Calu3 (cell line): ENCODE results near the gene PPP2R5D. TPM values are rescaled to one million over a fixed set of nuclear protein-coding genes. Genes with fewer than 3 reads are reported as not detected.
A peak's percentile ranks its signal among the peaks of the same experiment; 100 is the strongest.

Experiments used
- BruUV-seq: library from RNA; stranded (reverse); fragments of 400-500 nt; replicated peaks from 2 replicates; lab custom pipeline; 2021; lab: Mats Ljungman, UMichigan
- CTCF ChIA-PET: fragments of 300-600 bp; sonication (Branson Sonifier 250); formaldehyde crosslinking; loops from one replicate; lab custom pipeline; 2022; ENCODE audit warnings: antibody characterized with exemption; lab: Charles Lee
- DNase-seq: peaks from one replicate; pipeline ENCODE4 v3.0.0; 2022
- H3K27ac Mint-ChIP-seq: one replicate; pipeline ENCODE4 v1.8.0; 2022; ENCODE audit warnings: mixed read lengths; ENCODE audit not compliant: unreplicated experiment
- H3K27me3 Mint-ChIP-seq: one replicate; pipeline ENCODE4 v1.8.0; 2022; ENCODE audit warnings: mixed read lengths; ENCODE audit not compliant: unreplicated experiment
- H3K36me3 Mint-ChIP-seq: one replicate; pipeline ENCODE4 v1.8.0; 2022; ENCODE audit warnings: mild to moderate bottlenecking, moderate library complexity, mixed read lengths; ENCODE audit not compliant: insufficient read depth, unreplicated experiment
- H3K4me1 Mint-ChIP-seq: one replicate; pipeline ENCODE4 v1.8.0; 2022; ENCODE audit warnings: mild to moderate bottlenecking, low read depth, mixed read lengths; ENCODE audit not compliant: unreplicated experiment
- H3K4me3 Mint-ChIP-seq: one replicate; pipeline ENCODE4 v1.8.0; 2022; ENCODE audit warnings: mild to moderate bottlenecking, low read depth, moderate library complexity, mixed read lengths; ENCODE audit not compliant: unreplicated experiment
- H3K9me3 Mint-ChIP-seq: one replicate; pipeline ENCODE4 v1.8.0; 2022; ENCODE audit warnings: low read depth, mixed read lengths; ENCODE audit not compliant: unreplicated experiment
- CTCF ChIP-seq: fragments of 200-600 bp; IDR thresholded peaks from one replicate; pipeline ENCODE4 v1.8.0; 2022; ENCODE audit warnings: antibody characterized with exemption; ENCODE audit not compliant: unreplicated experiment
- intact Hi-C: fragments of 100-400 bp; cut with micrococcal nuclease; formaldehyde crosslinking; loops from one replicate; pipeline ENCODE4 v1.10.0; 2022; ENCODE audit not compliant: unreplicated experiment
- total RNA-seq: library from RNA; stranded (reverse); gene quantifications from 2 replicates; pipeline ENCODE4 v1.2.3, GENCODE V29; 2022

Gene PPP2R5D
- total RNA-seq, 1 experiment from 2014 or later = 55.8 TPM

GRCh38 chr6:43047998-43048397 is 63.6 kb downstream of the PPP2R5D start:
- TF ChIP-seq CTCF = no peak
- no peak overlapping the region for H3K27ac Mint-ChIP-seq
- H3K4me1 Mint-ChIP-seq = peaks cover 10% of the 10 kb centered on the region
- CTCF ChIA-PET = interaction anchor here (0.6 kb wide), 1 partner anchor 15 kb away, joined by 3 read pairs; no protein-coding TSS in a partner anchor
- no peak for DNase-seq
- no peaks in the 10 kb centered on the region for H3K9me3 Mint-ChIP-seq
- no peak overlapping the region for H3K4me3 Mint-ChIP-seq
- H3K36me3 Mint-ChIP-seq = peaks cover 46% of the 10 kb centered on the region
- BruUV-seq = no TSS peak
- intact Hi-C loops = no loop called here
- H3K27me3 Mint-ChIP-seq = no peaks in the 10 kb centered on the region

GRCh38 chr6:43050981-43051380 is 66.6 kb downstream of the PPP2R5D start:
- no peak for TF ChIP-seq CTCF
- Mint-ChIP-seq H3K9me3 (no peaks in the 10 kb centered on the region), H3K27me3 (no peaks in the 10 kb centered on the region), H3K4me1 (peaks cover 13% of the 10 kb centered on the region), H3K27ac (no peak overlapping the region), H3K4me3 (no peak overlapping the region), H3K36me3 (peaks cover 63% of the 10 kb centered on the region)
- intact Hi-C loops = no loop called here
- BruUV-seq = no TSS peak
- CTCF ChIA-PET = no interaction called here
- DNase-seq = no peak

GRCh38 chr6:43052225-43052841 is 68.0 kb downstream of the PPP2R5D start:
- no peaks in the 10 kb centered on the region for H3K27me3 Mint-ChIP-seq
- peaks cover 13% of the 10 kb centered on the region for H3K4me1 Mint-ChIP-seq
- no peaks in the 10 kb centered on the region for H3K9me3 Mint-ChIP-seq
- H3K36me3 Mint-ChIP-seq = peaks cover 62% of the 10 kb centered on the region
- no TSS peak for BruUV-seq
- intact Hi-C loops = no loop called here
- CTCF ChIA-PET = no interaction called here
- peak overlapping the region; percentile 88 for H3K27ac Mint-ChIP-seq
- no peak for DNase-seq
- H3K4me3 Mint-ChIP-seq = peak overlapping the region; percentile 97
- no peak for TF ChIP-seq CTCF

GRCh38 chr6:43052842-43053544 is 68.6 kb downstream of the PPP2R5D start:
- Mint-ChIP-seq H3K36me3 (peaks cover 63% of the 10 kb centered on the region), H3K4me1 (peaks cover 14% of the 10 kb centered on the region), H3K4me3 (peak overlapping the region; percentile 97), H3K27me3 (no peaks in the 10 kb centered on the region), H3K27ac (peak overlapping the region; percentile 88), H3K9me3 (no peaks in the 10 kb centered on the region)
- BruUV-seq = TSS peak; percentile 14
- CTCF ChIA-PET = interaction anchor here (0.6 to 1.0 kb wide), 5 partner anchors 39 to 374 kb away, joined by 3 to 5 read pairs (median 3); partner anchors contain the start of genes ABCC10, KLHDC3, MEA1 and PPP2R5D
- DNase-seq = no peak
- intact Hi-C loops = no loop called here
- no peak for TF ChIP-seq CTCF
